Activated T-cell treated with anti-CD3 and anti-CD28 coated beads for 1 hour (primary cell): ENCODE data around the gene ABHD8.
"Not testable (repeated sequence)": the region's sequence is repeated elsewhere in the genome, so short reads cannot be mapped to it uniquely, and the experiment has no call there.

Source experiments
- DNase-seq: peaks from one replicate; pipeline ENCODE4 v3.0.0-alpha.2; 2020; ENCODE audit warnings: low read depth

The ABHD8 gene

DNA sequence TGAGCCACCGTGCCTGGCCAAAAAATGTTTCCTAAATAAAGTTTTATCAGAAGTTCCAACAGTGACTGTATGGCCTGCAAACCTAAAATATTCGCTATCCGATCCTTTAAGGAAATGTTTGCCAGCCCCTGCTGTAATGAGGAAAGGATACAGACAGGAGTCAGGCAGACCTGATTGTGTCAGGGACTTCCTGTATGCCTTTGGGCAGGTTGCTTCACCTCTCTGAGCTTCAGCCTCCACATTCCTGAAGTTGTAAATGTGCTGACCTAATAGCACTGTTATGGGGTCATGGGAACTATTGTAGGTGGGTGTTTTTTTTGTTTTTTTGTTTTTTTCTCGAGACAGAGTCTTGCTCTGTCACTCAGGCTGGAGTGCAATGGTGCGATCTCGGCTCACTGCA lies 6.2 kb downstream of the ABHD8 start:
- no peak for DNase-seq

DNA sequence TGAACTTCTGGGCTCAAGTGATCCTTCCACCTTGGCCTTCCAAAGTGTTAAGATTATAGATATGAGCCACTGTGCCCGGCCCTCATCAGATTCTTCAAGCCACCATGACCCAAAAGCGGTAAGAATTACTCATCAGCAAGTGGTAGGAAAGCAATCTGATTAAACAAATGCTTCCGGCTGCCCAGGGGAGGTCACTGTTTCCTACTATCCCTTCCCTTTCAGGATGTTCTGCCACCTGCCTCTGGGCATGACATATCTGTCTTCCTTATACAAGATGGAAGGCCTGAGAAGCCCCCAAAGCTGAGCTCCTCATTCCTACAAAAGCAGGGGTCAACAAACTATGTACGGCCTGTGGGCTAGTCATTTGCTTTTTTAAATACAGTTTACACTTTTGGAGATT lies 7.0 kb downstream of the ABHD8 start:
- DNase-seq, result no peak

DNA sequence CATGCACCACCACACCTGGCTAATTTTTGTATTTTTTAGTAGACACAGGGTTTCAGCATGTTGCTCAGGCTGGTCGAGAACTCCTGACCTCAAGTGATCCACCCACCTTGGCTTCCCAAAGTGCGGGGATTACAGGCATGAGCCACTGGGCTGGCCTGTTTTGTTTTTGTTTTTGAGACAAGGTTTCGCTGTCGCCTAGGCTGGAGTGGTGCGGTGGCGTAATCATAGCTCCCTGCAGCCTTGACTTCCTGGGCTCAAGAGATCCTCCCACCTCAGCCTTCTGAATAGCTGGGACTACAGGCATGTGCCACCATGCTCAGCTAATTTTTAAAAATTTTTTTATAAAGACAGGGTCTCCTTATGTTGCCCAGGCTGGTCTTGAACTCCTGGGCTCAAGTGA lies 7.7 kb downstream of the ABHD8 start:
- DNase-seq, result not testable (repeated sequence)

DNA sequence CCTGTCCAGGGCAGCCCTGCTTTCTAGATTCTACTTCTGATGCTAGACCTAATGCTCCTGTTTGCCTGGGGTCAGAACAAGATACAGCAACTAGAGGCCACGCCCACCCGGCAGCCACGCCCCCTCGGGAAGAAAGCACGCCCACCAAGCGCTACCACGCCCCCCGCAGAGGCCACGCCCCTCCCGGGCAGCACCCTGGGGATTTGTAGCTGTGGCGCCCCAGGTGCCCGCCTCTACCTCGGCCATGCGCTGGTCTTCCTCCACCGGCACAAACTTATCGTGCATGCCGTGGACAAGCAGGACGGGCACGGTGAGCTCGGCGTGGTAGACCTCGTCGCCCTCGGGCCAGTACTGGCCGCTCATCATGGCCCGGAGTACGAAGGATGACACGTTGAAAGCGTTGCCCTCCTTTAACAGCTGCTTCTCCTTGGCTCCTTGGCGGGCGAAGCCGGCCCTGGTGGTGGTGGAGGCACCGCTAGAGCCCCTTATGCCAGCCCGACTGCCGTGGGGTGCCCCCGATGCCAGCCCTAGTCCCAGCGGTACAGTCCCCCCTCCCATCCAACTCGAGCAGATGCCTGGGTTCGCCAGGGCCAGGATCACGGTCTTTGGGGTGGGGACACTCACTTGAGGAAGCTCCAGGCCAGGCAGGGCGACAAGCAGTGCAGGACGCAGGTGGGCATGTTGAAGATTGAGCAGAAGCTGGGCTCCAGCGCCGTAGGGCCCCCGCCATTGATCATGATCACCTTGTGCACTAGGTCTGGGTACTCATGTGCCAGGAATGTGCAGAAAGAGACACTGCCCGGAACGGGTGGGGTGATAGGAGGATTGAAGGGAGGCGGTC lies 9.0 kb downstream of the ABHD8 start:
- DNase-seq, result peak; percentile 35

DNA sequence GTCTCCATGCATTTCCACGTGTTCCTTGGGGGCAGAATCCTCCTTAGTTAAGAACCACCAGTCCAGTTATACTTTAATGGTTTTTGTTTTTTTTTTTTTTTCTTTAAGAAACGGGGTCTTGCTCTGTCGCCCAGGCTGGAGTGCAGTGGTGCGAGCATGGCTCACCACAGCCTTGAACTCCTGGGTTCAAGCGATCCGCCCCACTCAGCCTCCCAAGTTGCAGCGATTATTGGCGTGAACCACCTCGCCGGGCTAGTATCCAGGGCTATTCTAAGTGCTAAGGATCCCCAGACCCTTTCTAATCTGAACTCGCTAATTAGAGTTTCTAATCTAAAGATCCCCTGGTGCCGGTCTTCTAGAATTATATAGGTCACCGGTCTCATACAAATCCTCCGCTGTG lies 9.6 kb downstream of the ABHD8 start:
- no peak for DNase-seq

DNA sequence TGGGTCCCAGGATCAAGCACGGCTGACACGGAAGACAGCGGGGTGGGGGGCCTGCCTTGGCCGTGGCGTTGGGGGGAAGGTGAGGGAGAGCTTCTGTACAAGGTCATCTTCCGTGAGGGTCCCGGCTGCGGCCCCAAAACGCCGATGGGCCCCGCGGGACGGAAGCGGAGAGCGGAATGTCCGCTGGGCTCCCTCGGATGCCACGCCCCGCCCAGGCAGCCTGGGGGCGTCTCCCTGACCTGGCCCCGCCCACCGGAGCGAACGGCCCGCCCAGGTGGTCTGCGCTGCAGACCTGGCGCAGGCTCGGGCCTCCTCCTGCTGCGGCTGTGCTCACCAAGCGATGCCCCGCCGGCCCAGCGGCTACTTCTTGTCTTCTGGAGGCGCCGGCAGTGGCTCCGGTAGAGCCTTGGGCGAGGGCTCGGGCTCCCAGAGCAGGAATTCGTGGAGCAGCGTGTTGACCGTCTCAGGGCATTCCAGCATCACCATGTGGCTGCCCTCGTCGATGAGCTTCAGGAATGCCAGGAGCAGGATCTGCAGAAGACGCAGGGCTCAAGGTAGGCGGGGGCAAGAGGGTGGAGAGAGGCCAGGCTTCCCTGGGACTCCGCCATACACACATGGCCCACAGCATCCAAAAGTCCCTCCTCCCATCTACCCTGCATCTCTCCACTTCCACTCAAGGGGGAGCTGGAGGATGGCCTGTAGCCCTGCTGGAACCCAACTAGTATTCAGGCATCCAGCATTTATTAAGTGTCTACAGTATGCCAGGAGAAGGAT lies 10.7 kb downstream of the ABHD8 start:
- DNase-seq, result peak; percentile 69

DNA sequence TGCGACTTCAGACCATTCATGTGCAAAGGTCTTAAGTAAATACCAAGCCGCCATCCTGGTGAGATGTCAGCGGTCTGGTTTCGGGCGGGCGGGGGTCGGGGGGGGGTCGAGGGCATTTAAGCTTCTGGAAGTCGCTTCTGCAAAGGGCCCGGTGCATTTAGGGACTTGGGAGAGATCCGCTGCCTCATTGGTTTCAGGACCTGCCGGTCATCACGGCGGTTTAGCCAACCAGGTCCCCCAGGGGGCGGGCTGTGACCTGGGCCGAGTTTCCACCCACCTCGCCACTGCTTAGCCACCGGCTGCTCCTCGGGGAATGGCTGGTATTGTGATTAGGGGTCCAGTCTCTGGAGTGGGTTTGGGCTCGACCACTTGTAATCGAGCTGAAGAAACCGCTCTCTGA lies 13.7 kb downstream of the ABHD8 start:
- no peak for DNase-seq

DNA sequence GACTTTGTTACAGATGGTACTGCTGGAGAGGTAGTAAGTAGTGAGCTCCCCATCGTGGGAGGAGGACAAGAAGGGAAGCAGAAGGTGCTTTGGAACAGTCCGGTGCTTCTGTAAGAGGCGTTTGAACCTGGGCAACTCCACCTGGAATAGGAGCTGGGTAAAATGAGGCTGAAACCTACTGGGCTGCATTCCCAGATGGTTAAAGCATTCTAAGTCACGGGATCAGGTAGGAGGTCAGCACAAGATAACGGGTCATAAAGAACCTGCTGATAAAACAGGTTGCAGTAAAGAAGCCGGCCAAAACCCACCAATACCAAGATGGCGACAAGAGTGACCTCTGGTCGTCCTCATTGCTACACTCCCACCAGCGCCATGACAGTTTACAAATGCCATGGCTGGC lies 16.5 kb downstream of the ABHD8 start:
- no peak for DNase-seq

DNA sequence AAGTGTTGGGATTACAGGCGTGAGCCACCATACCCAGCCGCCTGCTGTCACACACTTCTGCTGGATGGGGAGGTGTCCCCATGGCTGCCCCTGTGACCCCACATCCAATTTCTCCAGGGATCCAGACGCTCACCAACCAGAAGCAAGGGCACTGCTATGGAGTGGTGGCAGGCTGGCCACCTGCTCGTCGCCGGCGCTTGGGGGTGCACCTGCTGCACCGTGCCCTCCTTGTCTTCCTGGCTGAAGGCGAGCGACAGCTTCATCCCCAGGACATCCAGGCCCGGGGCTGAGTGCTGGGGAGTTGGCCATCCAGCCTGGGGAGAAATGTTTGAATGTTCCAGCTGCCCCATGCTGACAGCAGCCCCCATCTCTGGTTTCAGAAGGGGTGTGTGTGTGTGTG lies 17.0 kb downstream of the ABHD8 start:
- DNase-seq, result no peak

DNA sequence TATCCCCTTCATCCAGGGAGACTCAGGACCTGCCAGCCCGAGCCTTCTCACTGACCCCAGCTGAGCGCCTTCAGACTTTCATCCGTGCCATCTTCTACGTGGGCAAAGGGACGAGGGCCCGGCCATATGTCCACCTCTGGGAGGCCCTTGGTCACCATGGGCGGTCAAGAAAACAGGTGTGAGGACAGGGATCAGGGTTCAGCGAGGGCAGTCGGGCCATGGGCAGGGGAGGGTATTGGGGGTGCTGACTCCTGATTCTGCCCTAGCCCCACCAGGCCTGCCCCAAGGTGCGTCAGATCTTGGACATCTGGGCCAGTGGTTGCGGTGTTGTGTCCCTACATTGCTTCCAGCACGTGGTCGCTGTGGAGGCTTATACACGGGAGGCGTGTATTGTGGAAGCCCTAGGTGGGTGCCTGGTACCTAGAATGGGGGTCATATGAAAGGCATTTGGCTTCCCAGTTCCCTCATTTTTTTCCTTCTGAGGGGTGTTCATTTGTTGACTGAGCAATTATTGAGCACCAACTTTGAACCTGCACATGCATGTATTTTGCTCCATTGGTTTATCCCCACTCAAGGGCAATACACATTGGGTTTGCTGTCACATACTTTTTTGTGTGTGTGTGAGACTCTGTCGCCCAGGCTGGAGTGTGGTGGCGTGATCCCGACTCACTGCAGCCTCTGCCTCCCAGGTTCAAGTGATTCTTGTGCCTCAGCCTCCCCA lies 17.6 kb downstream of the ABHD8 start:
- DNase-seq, result no peak

DNA sequence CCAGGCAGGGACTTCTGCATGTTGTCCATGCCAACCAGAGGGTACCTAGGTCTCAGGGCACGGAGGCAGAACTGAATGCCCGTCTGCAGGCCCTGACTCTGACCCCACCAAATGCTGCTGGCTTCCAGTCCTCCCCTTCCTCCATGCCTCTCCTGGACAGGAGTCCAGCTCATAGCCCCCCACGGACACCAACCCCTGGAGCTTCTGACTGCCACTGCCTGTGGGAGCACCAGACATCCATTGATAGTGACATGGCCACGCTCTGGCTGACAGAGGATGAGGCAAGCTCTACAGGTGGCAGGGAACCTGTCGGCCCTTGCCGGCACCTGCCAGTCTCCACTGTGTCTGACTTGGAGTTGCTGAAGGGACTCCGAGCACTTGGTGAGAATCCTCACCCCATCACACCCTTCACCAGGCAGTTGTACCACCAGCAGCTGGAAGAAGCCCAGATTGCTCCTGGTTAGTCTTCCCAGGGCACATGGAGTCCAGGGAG lies 19.7 kb downstream of the ABHD8 start:
- DNase-seq, result no peak

DNA sequence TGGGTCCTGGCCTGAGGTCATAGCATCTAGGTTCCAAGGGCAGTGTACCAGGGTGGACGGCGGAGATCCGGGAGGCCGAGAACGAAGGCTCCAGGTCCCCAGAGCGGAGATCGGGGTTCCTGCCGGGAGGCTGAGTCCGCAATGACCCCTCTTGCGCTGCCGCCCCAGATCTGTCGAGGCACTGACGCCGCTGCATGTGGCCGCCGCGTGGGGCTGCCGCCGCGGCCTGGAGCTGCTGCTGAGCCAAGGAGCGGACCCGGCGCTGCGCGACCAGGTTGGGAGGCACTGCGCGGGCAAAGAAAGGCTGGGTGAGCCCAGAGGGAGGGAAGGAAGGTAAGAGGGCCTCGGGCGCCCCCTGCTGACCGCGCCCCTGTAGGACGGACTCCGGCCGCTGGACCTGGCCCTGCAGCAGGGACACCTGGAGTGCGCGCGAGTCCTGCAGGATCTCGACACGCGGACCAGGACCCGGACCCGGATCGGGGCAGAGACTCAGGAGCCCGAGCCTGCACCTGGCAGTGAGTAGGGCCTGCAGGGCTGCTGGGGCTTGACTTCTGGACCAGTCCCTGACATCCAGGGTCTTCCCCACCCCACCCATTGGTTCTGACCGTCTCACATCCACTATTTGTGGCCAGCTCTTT lies 20.6 kb downstream of the ABHD8 start:
- peak; percentile 69 for DNase-seq

DNA sequence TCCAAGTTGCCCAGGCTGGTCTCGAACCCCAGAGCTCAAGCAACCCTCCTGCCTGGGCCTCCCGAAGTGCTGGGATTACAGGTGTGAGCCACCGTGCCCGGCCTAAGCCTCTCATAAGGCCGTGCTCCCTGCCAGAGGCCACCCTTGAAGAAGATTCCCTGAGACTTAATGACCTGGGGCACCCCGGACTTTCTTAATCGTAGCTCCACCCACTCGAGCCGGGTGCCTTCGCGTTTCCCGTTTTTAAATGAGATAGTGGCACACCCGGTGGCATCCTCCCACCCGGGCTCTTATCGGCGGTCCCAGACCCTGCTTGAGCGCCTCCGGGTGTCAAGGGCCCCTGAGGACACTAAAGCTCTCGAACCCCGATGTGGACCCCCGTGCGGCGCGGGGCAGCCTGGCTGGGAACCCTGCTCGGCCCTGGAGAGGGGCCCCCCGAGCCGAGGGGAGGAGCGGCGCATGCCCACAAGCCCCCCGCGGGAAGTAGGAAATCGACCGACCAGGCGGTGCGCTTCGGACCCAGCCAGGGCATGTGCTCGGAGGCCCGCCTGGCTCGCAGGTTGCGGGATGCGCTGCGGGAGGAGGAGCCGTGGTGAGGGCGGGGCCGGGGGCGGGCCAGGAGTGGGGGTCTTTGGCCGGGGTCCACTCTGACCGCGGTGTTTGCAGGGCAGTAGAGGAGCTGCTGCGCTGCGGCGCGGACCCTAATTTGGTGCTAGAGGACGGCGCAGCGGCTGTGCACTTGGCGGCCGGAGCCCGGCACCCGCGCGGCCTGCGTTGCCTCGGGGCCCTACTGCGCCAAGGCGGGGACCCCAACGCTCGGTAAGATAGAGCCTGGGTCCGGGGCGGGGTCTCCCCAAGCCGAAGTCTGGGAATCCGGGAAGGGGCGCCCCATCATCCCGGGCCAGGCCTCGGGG lies 21.6 kb downstream of the ABHD8 start, which contains the start of gene ANKLE1:
ANKLE1 (plus strand) TSS at position 511 of the 914 bp plus-strand sequence; CDS start at position 531, 20 bp downstream.
- DNase-seq, result no peak

DNA sequence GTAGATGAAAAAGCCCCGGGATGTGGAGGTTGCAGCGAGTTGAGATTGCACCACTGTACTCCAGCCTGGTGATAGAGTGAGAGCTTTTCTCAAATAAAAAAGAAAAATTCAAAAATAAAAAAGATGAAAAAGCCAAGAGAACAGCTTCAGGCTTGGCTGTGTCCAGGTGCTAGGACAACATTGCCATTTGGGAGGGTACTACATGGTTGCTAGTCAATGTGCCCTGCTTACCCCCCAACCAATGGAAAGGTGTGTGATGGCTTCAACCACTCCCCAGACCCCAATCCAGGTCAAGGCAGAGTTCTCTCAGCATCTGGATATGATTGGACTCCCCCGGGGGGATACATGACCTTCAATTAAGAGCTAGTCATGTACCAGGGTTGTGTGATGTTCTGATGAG lies 23.8 kb downstream of the ABHD8 start:
- no peak for DNase-seq

DNA sequence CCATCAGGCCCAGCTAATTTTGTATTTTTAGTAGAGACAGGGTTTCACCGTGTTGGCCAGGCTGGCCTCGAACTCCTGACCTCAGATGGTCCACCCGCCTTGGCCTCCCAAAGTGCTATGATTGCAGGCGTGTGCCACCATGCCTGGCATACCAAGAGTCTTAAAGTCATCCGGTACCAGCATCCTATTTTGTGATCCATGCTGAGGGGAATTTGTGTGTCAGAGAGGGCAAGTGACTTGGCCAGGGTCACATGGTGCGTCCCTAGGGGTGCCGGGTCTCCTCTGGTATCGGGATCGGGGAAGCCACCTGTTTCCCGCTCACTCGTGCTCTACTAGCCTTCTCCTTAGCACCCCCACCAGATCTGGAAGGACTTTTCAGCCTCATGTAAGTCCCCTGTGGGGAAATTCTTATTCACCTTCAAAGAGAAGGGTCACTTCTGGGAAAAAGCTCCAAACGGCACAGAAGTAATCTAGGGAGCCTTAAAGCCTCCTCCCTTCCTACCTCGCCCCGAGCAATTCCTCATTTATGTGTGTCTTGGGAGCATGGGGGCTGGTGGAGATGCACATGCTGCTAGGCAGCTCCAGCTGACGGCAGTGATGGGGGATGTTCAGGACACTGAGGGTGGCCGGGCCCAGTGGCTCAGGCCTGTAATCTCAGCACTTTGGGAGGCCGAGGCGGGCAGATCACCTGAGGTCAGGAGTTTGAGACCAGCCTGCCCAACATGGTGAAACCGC lies 27.6 kb downstream of the ABHD8 start:
- no peak for DNase-seq

DNA sequence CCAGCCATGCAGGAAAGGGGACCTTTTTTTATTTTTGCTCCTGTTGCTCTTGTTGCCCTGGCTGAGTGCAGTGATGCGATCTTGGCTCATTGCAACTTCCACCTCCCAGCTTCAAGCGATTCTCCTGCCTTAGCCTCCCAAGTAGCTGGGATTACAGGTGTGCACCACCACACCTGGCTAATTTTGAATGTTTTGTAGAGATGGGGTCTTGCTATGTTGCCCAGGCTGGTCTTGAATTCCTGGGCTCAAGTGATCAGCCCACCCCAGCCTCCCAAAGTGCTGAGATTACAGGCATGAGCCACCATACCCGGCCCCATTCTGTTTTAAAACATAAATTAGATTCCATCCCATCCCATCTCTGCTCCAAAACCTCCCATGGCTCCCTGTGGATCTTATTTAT lies 28.3 kb downstream of the ABHD8 start:
- DNase-seq, result not testable (repeated sequence)

DNA sequence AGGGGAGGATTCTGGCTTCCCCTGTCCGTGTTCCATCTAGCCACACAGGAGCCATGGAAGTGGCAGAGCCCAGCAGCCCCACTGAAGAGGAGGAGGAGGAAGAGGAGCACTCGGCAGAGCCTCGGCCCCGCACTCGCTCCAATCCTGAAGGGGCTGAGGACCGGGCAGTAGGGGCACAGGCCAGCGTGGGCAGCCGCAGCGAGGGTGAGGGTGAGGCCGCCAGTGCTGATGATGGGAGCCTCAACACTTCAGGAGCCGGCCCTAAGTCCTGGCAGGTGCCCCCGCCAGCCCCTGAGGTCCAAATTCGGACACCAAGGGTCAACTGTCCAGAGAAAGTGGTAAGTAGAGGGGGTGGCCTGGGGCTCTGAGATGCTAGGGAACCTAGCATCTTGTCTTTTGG lies 34.5 kb downstream of the ABHD8 start:
- no peak for DNase-seq

DNA sequence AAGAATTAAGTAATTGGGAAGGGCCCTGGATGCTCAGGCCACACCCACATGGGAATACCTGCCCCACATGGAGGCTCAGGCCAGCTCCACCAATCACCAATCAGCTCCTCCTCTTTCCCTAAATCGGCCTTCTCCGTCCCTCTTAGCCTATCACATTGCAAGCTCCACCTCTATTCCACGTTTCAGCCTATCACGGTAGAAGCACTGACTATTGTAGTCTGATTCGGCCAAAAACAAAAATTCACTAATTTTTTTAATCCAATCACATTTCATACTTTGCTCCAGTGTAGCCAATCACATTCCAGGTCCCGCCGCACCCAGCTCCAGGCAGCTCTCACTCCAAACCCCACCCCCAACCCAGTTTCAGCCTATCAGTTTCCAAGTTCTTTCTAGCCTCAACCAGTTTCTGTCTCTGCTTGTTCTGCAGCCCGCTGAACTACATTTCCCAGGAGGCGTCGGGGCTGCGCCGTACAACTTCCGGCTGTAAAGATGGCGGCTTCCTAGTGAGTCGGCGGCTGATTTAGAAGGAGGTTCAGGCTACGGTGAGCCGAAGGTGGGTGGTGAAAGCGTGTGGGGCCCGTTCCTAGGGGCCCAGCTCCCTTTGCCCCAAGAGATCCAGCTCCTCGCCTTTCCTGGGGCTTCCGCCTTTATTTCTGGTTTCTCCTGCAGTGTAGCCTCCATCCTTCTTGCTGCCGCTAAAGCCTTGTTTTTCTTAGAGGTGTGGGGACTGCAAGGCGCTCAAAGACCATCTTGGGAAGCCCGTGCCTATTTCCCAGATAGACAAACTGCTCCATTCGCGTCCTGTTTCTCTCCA lies 36.0 kb downstream of the ABHD8 start, which contains the start of gene BABAM1:
BABAM1 (plus strand) TSS at position 469 of the 814 bp plus-strand sequence. CDS start 1,364 bp downstream, outside the sequence.
- peak; percentile 83 for DNase-seq

DNA sequence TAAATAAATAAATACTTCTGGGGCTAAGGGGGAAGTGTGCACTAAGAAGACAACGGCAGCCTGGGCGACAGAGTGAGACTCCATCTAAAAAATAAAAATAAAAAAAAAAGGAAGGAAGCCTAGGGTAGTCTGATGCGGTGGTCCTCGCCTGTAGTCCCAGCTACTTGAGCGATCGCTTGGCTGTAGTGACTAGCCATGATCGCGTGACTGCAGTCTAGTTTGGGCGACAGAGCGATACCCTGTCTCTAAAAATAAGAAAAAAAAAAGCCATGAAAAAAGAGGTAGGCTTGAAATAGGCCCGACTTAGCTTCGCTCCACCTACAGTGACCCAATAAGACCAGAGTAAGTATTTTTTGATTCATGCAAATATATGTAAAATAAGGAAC lies 36.6 kb downstream of the ABHD8 start:
- DNase-seq, result no peak
